HG02588 (cell line): Measurements from ENCODE around the gene COBLL1.
A peak's percentile ranks its signal among the peaks of the same experiment; 100 is the strongest.
"Not testable (repeated sequence)": the region's sequence is repeated elsewhere in the genome, so short reads cannot be mapped to it uniquely, and the experiment has no call there.

Experiments
- ATAC-seq: cut with Tn5 transposase; IDR thresholded peaks from one replicate; pipeline ENCODE4 v1.9.1; 2021; ENCODE audit warnings: mild to moderate bottlenecking, moderate library complexity; ENCODE audit not compliant: unreplicated experiment

The COBLL1 gene

GRCh38 chr2:164841719-164842623 is at the start of gene COBLL1:
Gene COBLL1 (minus strand): TSS chr2:164841823. CDS start chr2:164841196, 627 bp downstream.
- peak; percentile 70 for ATAC-seq

- no peak for ATAC-seq
Observed at GRCh38 chr2:164890544-164890943, 48.9 kb upstream of the COBLL1 start.

- ATAC-seq: no peak
Observed at GRCh38 chr2:164888592-164888991, 47.0 kb upstream of the COBLL1 start.

- no peak for ATAC-seq
Observed at GRCh38 chr2:164887434-164888144, 46.0 kb upstream of the COBLL1 start.

- ATAC-seq: no peak
Observed at GRCh38 chr2:164882276-164882675, 40.7 kb upstream of the COBLL1 start.

GRCh38 chr2:164881524-164881923 is 39.9 kb upstream of the COBLL1 start:
- ATAC-seq: no peak

GRCh38 chr2:164879901-164880535 is 38.4 kb upstream of the COBLL1 start:
- ATAC-seq: no peak

GRCh38 chr2:164877927-164878326 is 36.3 kb upstream of the COBLL1 start:
- no peak for ATAC-seq

GRCh38 chr2:164877169-164877568 is 35.5 kb upstream of the COBLL1 start:
- no peak for ATAC-seq

GRCh38 chr2:164875334-164876205 is 33.9 kb upstream of the COBLL1 start:
- ATAC-seq: no peak

GRCh38 chr2:164873210-164873908 is 31.7 kb upstream of the COBLL1 start:
- no peak for ATAC-seq

- no peak for ATAC-seq
Observed at GRCh38 chr2:164871404-164871803, 29.8 kb upstream of the COBLL1 start.

- no peak for ATAC-seq
Observed at GRCh38 chr2:164869420-164869772, 27.8 kb upstream of the COBLL1 start.

GRCh38 chr2:164868563-164869419 is 27.2 kb upstream of the COBLL1 start:
- no peak for ATAC-seq

GRCh38 chr2:164867779-164868397 is 26.3 kb upstream of the COBLL1 start:
- no peak for ATAC-seq

GRCh38 chr2:164866381-164866780 is 24.8 kb upstream of the COBLL1 start:
- not testable (repeated sequence) for ATAC-seq

- ATAC-seq: no peak
Observed at GRCh38 chr2:164860694-164861042, 19.0 kb upstream of the COBLL1 start.

GRCh38 chr2:164859906-164860693 is 18.5 kb upstream of the COBLL1 start:
- ATAC-seq: not testable (repeated sequence)
